ENCODE data around the gene SLC6A7.

Gene SLC6A7

GRCh38 chr5:150182774-150183173 is 7.1 kb upstream of the SLC6A7 start:
- Histone ChIP-seq H3K9ac (ENCODE audit: low read length) (no peak overlapping the region), H3K79me1 (replicated peaks; ENCODE audit: low read length, poor library complexity, severe bottlenecking) (no peaks in the 10 kb centered on the region), H3K4me1 (ENCODE audit: control insufficient read depth, insufficient read depth, low read depth, low read length) (peaks cover 5% of the 10 kb centered on the region), H4K91ac (ENCODE audit: low read length) (no peak overlapping the region), H3K23ac (ENCODE audit: low read length in 2 of 2) (no peak overlapping the region), H2BK15ac (ENCODE audit: low read depth, poor library complexity, severe bottlenecking) (no peak overlapping the region), H2AK5ac (ENCODE audit: low read length, severe bottlenecking) (no peak overlapping the region), H3K4me3 (ENCODE audit: insufficient read depth in 1 of 2, low read depth in 1 of 2, low read length in 2 of 2) (no peak overlapping the region), H3K27ac (ENCODE audit: low read length, poor library complexity, severe bottlenecking) (no peak overlapping the region), H3K9me3 (ENCODE audit: control insufficient read depth, low read length) (no peaks in the 10 kb centered on the region), H3K27me3 (ENCODE audit: control insufficient read depth in 1 of 2, insufficient read depth in 1 of 2, low read length in 2 of 2) (peaks cover 0 to 9% of the 10 kb centered on the region in 2 experiments), H3K18ac (ENCODE audit: low read depth in 1 of 2, low read length in 2 of 2) (no peak overlapping the region), H3K4me2 (ENCODE audit: low read length, poor library complexity, severe bottlenecking) (no peak overlapping the region), H2BK5ac (ENCODE audit: low read depth, low read length, poor library complexity, severe bottlenecking) (no peak overlapping the region), H3K14ac (ENCODE audit: low read length in 2 of 2) (no peak overlapping the region), H2AFZ (ENCODE audit: low read depth, low read length) (no peak overlapping the region), H4K8ac (ENCODE audit: low read length) (no peak overlapping the region), H2BK12ac (ENCODE audit: low read length in 2 of 2) (no peak overlapping the region), H3K4ac (ENCODE audit: low read depth in 1 of 2, low read length in 2 of 2) (no peak overlapping the region), H3K36me3 (ENCODE audit: control insufficient read depth in 1 of 2, insufficient read depth in 2 of 2, low read depth in 1 of 2, low read length in 2 of 2) (no peaks in the 10 kb centered on the region), H2BK120ac (ENCODE audit: low read depth, low read length) (no peak overlapping the region)
- no peak for DNase-seq
- 95% methylated on average over 10 of the region's 10 CpGs for WGBS

- 97% methylated on average over 11 of the region's 12 CpGs for WGBS
- H2BK15ac ChIP-seq (ENCODE audit: low read depth, poor library complexity, severe bottlenecking), result no peak overlapping the region
- no peak for DNase-seq
- H2BK12ac ChIP-seq (ENCODE audit: low read length in 2 of 2), result no peak overlapping the region
- H3K14ac ChIP-seq (ENCODE audit: low read length in 2 of 2), result no peak overlapping the region
- H3K18ac ChIP-seq (ENCODE audit: low read depth in 1 of 2, low read length in 2 of 2), result no peak overlapping the region
- H3K23ac ChIP-seq (ENCODE audit: low read length in 2 of 2), result no peak overlapping the region
- no peak overlapping the region for H3K27ac ChIP-seq (ENCODE audit: low read length, poor library complexity, severe bottlenecking)
- no peaks in the 10 kb centered on the region for H3K36me3 ChIP-seq (ENCODE audit: control insufficient read depth in 1 of 2, insufficient read depth in 2 of 2, low read depth in 1 of 2, low read length in 2 of 2)
- no peak overlapping the region for H2AFZ ChIP-seq (ENCODE audit: low read depth, low read length)
- no peak overlapping the region for H4K91ac ChIP-seq (ENCODE audit: low read length)
- no peak overlapping the region for H2BK120ac ChIP-seq (ENCODE audit: low read depth, low read length)
- H3K4me1 ChIP-seq (ENCODE audit: control insufficient read depth, insufficient read depth, low read depth, low read length), result peaks cover 3% of the 10 kb centered on the region
- no peaks in the 10 kb centered on the region for H3K79me1 ChIP-seq (replicated peaks; ENCODE audit: low read length, poor library complexity, severe bottlenecking)
- H4K8ac ChIP-seq (ENCODE audit: low read length), result no peak overlapping the region
- peaks cover 5 to 15% of the 10 kb centered on the region in 2 experiments for H3K27me3 ChIP-seq (ENCODE audit: control insufficient read depth in 1 of 2, insufficient read depth in 1 of 2, low read length in 2 of 2)
- H3K4me2 ChIP-seq (ENCODE audit: low read length, poor library complexity, severe bottlenecking), result no peak overlapping the region
- no peaks in the 10 kb centered on the region for H3K9me3 ChIP-seq (ENCODE audit: control insufficient read depth, low read length)
- no peak overlapping the region for H3K4ac ChIP-seq (ENCODE audit: low read depth in 1 of 2, low read length in 2 of 2)
- no peak overlapping the region for H3K9ac ChIP-seq (ENCODE audit: low read length)
- H2BK5ac ChIP-seq (ENCODE audit: low read depth, low read length, poor library complexity, severe bottlenecking), result no peak overlapping the region
- no peak overlapping the region for H2AK5ac ChIP-seq (ENCODE audit: low read length, severe bottlenecking)
- no peak overlapping the region for H3K4me3 ChIP-seq (ENCODE audit: insufficient read depth in 1 of 2, low read depth in 1 of 2, low read length in 2 of 2)
Measured at GRCh38 chr5:150183436-150183835, 6.4 kb upstream of the SLC6A7 start.

- H3K27me3 ChIP-seq (ENCODE audit: control insufficient read depth in 1 of 2, insufficient read depth in 1 of 2, low read length in 2 of 2), result peaks cover 11 to 21% of the 10 kb centered on the region in 2 experiments
- no peak overlapping the region for H2BK15ac ChIP-seq (ENCODE audit: low read depth, poor library complexity, severe bottlenecking)
Measured at GRCh38 chr5:150184006-150184405, 5.9 kb upstream of the SLC6A7 start.

GRCh38 chr5:150184990-150185912 is 4.6 kb upstream of the SLC6A7 start:
- H2BK15ac ChIP-seq (ENCODE audit: low read depth, poor library complexity, severe bottlenecking), result no peak overlapping the region
- no peak overlapping the region for H2BK12ac ChIP-seq (ENCODE audit: low read length in 2 of 2)
- H2BK120ac ChIP-seq (ENCODE audit: low read depth, low read length), result no peak overlapping the region
- 84% methylated on average over 12 of the region's 12 CpGs for WGBS
- no peaks in the 10 kb centered on the region for H3K9me3 ChIP-seq (ENCODE audit: control insufficient read depth, low read length)
- no peak overlapping the region for H2AK5ac ChIP-seq (ENCODE audit: low read length, severe bottlenecking)
- no peak overlapping the region for H3K9ac ChIP-seq (ENCODE audit: low read length)
- H2BK5ac ChIP-seq (ENCODE audit: low read depth, low read length, poor library complexity, severe bottlenecking), result no peak overlapping the region
- no peak overlapping the region for H3K4ac ChIP-seq (ENCODE audit: low read depth in 1 of 2, low read length in 2 of 2)
- no peak overlapping the region for H3K27ac ChIP-seq (ENCODE audit: low read length, poor library complexity, severe bottlenecking)
- no peaks in the 10 kb centered on the region for H3K36me3 ChIP-seq (ENCODE audit: control insufficient read depth in 1 of 2, insufficient read depth in 2 of 2, low read depth in 1 of 2, low read length in 2 of 2)
- no peak overlapping the region for H3K18ac ChIP-seq (ENCODE audit: low read depth in 1 of 2, low read length in 2 of 2)
- no peak for DNase-seq
- H3K79me1 ChIP-seq (replicated peaks; ENCODE audit: low read length, poor library complexity, severe bottlenecking), result no peaks in the 10 kb centered on the region
- no peak overlapping the region for H3K14ac ChIP-seq (ENCODE audit: low read length in 2 of 2)
- H2AFZ ChIP-seq (ENCODE audit: low read depth, low read length), result no peak overlapping the region
- no peak overlapping the region for H4K91ac ChIP-seq (ENCODE audit: low read length)
- H3K4me1 ChIP-seq (ENCODE audit: control insufficient read depth, insufficient read depth, low read depth, low read length), result peaks cover 7% of the 10 kb centered on the region
- no peak overlapping the region for H4K8ac ChIP-seq (ENCODE audit: low read length)
- no peak overlapping the region for H3K23ac ChIP-seq (ENCODE audit: low read length in 2 of 2)
- H3K4me3 ChIP-seq (ENCODE audit: insufficient read depth in 1 of 2, low read depth in 1 of 2, low read length in 2 of 2), result no peak overlapping the region
- H3K4me2 ChIP-seq (ENCODE audit: low read length, poor library complexity, severe bottlenecking), result no peak overlapping the region
- peaks cover 24 to 33% of the 10 kb centered on the region in 2 experiments for H3K27me3 ChIP-seq (ENCODE audit: control insufficient read depth in 1 of 2, insufficient read depth in 1 of 2, low read length in 2 of 2)

More at GRCh38 chr5:150184006-150184405, 5.9 kb upstream of the SLC6A7 start:
- no peaks in the 10 kb centered on the region for H3K79me1 ChIP-seq (replicated peaks; ENCODE audit: low read length, poor library complexity, severe bottlenecking)
- H3K36me3 ChIP-seq (ENCODE audit: control insufficient read depth in 1 of 2, insufficient read depth in 2 of 2, low read depth in 1 of 2, low read length in 2 of 2), result no peaks in the 10 kb centered on the region
- no peak overlapping the region for H2AFZ ChIP-seq (ENCODE audit: low read depth, low read length)
- DNase-seq, result no peak
- H3K4me1 ChIP-seq (ENCODE audit: control insufficient read depth, insufficient read depth, low read depth, low read length), result peaks cover 3% of the 10 kb centered on the region
- H3K4ac ChIP-seq (ENCODE audit: low read depth in 1 of 2, low read length in 2 of 2), result no peak overlapping the region
- no CpG with 5 or more reads among the region's 2 CpGs for WGBS
- H3K9ac ChIP-seq (ENCODE audit: low read length), result no peak overlapping the region
- H2AK5ac ChIP-seq (ENCODE audit: low read length, severe bottlenecking), result no peak overlapping the region
- no peak overlapping the region for H4K91ac ChIP-seq (ENCODE audit: low read length)
- H3K4me3 ChIP-seq (ENCODE audit: insufficient read depth in 1 of 2, low read depth in 1 of 2, low read length in 2 of 2), result no peak overlapping the region
- H2BK12ac ChIP-seq (ENCODE audit: low read length in 2 of 2), result no peak overlapping the region
- no peak overlapping the region for H3K27ac ChIP-seq (ENCODE audit: low read length, poor library complexity, severe bottlenecking)
- H3K9me3 ChIP-seq (ENCODE audit: control insufficient read depth, low read length), result no peaks in the 10 kb centered on the region
- H3K4me2 ChIP-seq (ENCODE audit: low read length, poor library complexity, severe bottlenecking), result no peak overlapping the region
- peak overlapping the region in 1 of 2 experiments; percentile 78 for H3K14ac ChIP-seq (ENCODE audit: low read length in 2 of 2)
- no peak overlapping the region for H4K8ac ChIP-seq (ENCODE audit: low read length)
- H3K18ac ChIP-seq (ENCODE audit: low read depth in 1 of 2, low read length in 2 of 2), result no peak overlapping the region
- H3K23ac ChIP-seq (ENCODE audit: low read length in 2 of 2), result no peak overlapping the region
- no peak overlapping the region for H2BK5ac ChIP-seq (ENCODE audit: low read depth, low read length, poor library complexity, severe bottlenecking)
- no peak overlapping the region for H2BK120ac ChIP-seq (ENCODE audit: low read depth, low read length)
